Kidney epithelial cell (primary cell): ENCODE data around the gene MOB1B. TPM values are rescaled to one million over a fixed set of nuclear protein-coding genes. Genes with fewer than 3 reads are reported as not detected.
"Not testable (repeated sequence)": the region's sequence is repeated elsewhere in the genome, so short reads cannot be mapped to it uniquely, and the experiment has no call there.

Experiments
- DNase-seq: peaks from one replicate; pipeline ENCODE4 v3.0.0-alpha.2; 2010; ENCODE audit warnings: low read depth
- H3K27me3 ChIP-seq: 2 replicates; pipeline ENCODE4 v1.6.0; 2011; ENCODE audit warnings: low read length; ENCODE audit not compliant: control insufficient read depth, insufficient read depth
- H3K36me3 ChIP-seq: 2 replicates; pipeline ENCODE4 v1.5.1; 2011; ENCODE audit warnings: low read length; ENCODE audit not compliant: control insufficient read depth, insufficient read depth
- H3K4me3 ChIP-seq: 2 replicates; pipeline ENCODE4 v1.5.1; 2011; ENCODE audit warnings: low read depth, mild to moderate bottlenecking, control low read depth, low read length
- CTCF ChIP-seq: IDR thresholded peaks from 2 replicates; pipeline ENCODE4 v1.5.1; 2011; ENCODE audit warnings: mild to moderate bottlenecking, moderate library complexity, low read length, control low read depth, inconsistent platforms; ENCODE audit not compliant: insufficient read depth, poor library complexity, severe bottlenecking
- total RNA-seq: library from RNA; depleted of rRNA; stranded (reverse); fragments of >200 nt; gene quantifications from 2 replicates; pipeline ENCODE4 v1.2.3, GENCODE V29; 2015

The MOB1B gene
- total RNA-seq, 1 donor from 2014 or later = 19.4 TPM

DNA sequence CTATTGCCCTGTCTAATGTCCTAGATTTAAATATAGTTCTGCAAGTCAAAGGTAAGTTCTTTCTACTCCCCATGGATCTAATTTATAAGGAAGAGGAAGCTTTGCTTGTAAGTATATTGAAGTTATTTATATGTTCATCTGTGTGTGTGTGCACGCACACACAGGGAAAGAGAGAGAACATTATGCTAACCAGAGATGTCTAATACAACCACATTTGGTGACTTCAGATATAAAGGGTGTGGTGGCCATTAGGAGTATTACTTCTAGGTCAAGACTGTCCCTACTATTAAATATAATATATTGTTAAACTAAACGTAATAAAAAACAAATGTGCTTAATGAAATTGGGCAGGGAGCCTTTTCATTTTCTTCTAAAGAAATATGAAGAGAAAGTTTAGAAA lies 95.4 kb downstream of the MOB1B start:
- no peak for DNase-seq
- Histone ChIP-seq H3K27me3 (no peaks in the 10 kb centered on the region), H3K36me3 (no peaks in the 10 kb centered on the region), H3K4me3 (no peak overlapping the region)
- no peak for TF ChIP-seq CTCF

DNA sequence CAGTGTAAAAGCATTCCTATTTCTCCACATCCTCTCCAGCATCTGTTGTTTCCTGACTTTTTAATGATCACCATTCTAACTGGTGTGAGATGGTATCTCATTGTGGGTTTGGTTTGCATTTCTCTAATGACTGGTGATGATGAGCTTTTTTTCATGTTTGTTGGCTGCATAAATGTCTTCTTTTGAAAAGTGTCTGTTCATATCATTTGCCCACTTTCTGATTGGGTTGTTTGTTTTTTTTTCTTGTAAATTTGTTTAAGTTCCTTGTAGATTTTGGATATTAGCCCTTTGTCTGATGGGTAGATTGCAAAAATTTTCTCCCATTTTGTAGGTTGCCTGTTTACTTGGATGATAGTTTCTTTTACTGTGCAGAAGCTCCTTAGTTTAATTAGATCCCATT lies 97.5 kb downstream of the MOB1B start:
- DNase-seq, H3K4me3 ChIP-seq, H3K36me3 ChIP-seq, H3K27me3 ChIP-seq: not testable (repeated sequence)

DNA sequence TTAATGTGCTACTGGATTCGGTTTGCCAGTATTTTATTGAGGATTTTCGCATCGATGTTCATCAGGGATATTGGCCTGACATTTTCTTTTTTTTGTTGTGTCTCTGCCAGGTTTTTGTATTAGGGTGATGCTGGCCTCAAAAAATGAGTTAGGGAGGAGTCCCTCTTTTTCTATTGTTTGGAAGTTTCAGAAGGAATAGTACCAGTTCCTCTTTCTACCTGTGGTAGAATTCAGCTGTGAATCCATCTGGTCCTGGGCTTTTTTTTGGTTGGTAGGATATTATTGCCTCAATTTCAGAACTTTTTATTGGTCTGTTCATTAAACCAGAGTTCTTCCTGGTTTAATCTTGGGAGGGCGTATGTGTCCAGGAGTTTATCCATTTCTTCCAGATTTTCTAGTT lies 99.2 kb downstream of the MOB1B start:
- H3K36me3 ChIP-seq, H3K27me3 ChIP-seq, DNase-seq, H3K4me3 ChIP-seq: not testable (repeated sequence)

GRCh38 chr4:71004281-71004851 lies 102.2 kb downstream of the MOB1B start:
- Histone ChIP-seq H3K36me3 (no peaks in the 10 kb centered on the region), H3K4me3 (no peak overlapping the region), H3K27me3 (no peaks in the 10 kb centered on the region)
- no peak for TF ChIP-seq CTCF
- DNase-seq = no peak

GRCh38 chr4:71005025-71005424 lies 102.9 kb downstream of the MOB1B start:
- not testable (repeated sequence) for H3K27me3 ChIP-seq, H3K36me3 ChIP-seq, H3K4me3 ChIP-seq, DNase-seq

- Histone ChIP-seq H3K36me3 (no peaks in the 10 kb centered on the region), H3K4me3 (no peak overlapping the region), H3K27me3 (no peaks in the 10 kb centered on the region)
- no peak for TF ChIP-seq CTCF
- no peak for DNase-seq
These were observed 104.2 kb downstream of the MOB1B start for GRCh38 chr4:71006203-71006907.

- no peak for DNase-seq
- Histone ChIP-seq H3K4me3 (no peak overlapping the region), H3K27me3 (no peaks in the 10 kb centered on the region), H3K36me3 (no peaks in the 10 kb centered on the region)
- TF ChIP-seq CTCF = no peak
These were observed 106.0 kb downstream of the MOB1B start for GRCh38 chr4:71008196-71008595.
